ENCODE measurements around the gene TUB. TPM values are rescaled to one million over a fixed set of nuclear protein-coding genes. Genes with fewer than 3 reads are reported as not detected.

The TUB gene
- total and polyA plus RNA-seq, 2 donors from 2014 or later, result 5.9 to 6.8 TPM

GRCh38 chr11:8097062-8097461 is 16.1 kb downstream of the TUB start:
- Histone ChIP-seq H3K27ac (ENCODE audit: low read depth in 2 of 2, low read length in 2 of 2) (no peak overlapping the region), H3K27me3 (ENCODE audit: control insufficient read depth, insufficient read depth, low read length) (no peaks in the 10 kb centered on the region), H3K4me3 (ENCODE audit: low read length in 3 of 3) (no peak overlapping the region), H3K36me3 (ENCODE audit: control insufficient read depth in 2 of 3, insufficient read depth in 3 of 3, low read length in 3 of 3) (peaks cover 4 to 41% (median 29%) of the 10 kb centered on the region in 3 donors), H3K4me1 (ENCODE audit: control insufficient read depth in 2 of 3, insufficient read depth in 2 of 3, low read depth in 1 of 3, low read length in 3 of 3) (peaks cover 0 to 15% (median 12%) of the 10 kb centered on the region in 3 donors), H3K9ac (ENCODE audit: low read length in 3 of 3) (no peak overlapping the region), H3K9me3 (ENCODE audit: control insufficient read depth in 2 of 3, insufficient read depth in 1 of 3, low read length in 3 of 3) (no peaks in the 10 kb centered on the region)
- DNase-seq (peak in 1 of 5 donors; percentile 2), FAIRE-seq (no peak)
- intact Hi-C loops (cut with DNase I), result loop anchor here (10.0 kb wide), 1 partner anchor 62 kb away; no protein-coding TSS in a partner anchor
- TF ChIP-seq CTCF (IDR thresholded peaks at IDR 0.05; ENCODE audit: borderline replicate concordance, extremely low read depth, insufficient read depth), result no peak

GRCh38 chr11:8097468-8097867 is 16.5 kb downstream of the TUB start:
- H3K9me3 ChIP-seq (ENCODE audit: control insufficient read depth in 2 of 3, insufficient read depth in 1 of 3, low read length in 3 of 3), result no peaks in the 10 kb centered on the region
- TF ChIP-seq CTCF (IDR thresholded peaks at IDR 0.05; ENCODE audit: borderline replicate concordance, extremely low read depth, insufficient read depth), result no peak
- FAIRE-seq (no peak), DNase-seq (no peak)
- peaks cover 0 to 15% (median 12%) of the 10 kb centered on the region in 3 donors for H3K4me1 ChIP-seq (ENCODE audit: control insufficient read depth in 2 of 3, insufficient read depth in 2 of 3, low read depth in 1 of 3, low read length in 3 of 3)
- no peaks in the 10 kb centered on the region for H3K27me3 ChIP-seq (ENCODE audit: control insufficient read depth, insufficient read depth, low read length)
- H3K36me3 ChIP-seq (ENCODE audit: control insufficient read depth in 2 of 3, insufficient read depth in 3 of 3, low read length in 3 of 3), result peaks cover 4 to 45% (median 32%) of the 10 kb centered on the region in 3 donors
- no peak overlapping the region for H3K4me3 ChIP-seq (ENCODE audit: low read length in 3 of 3)
- intact Hi-C loops (cut with DNase I), result loop anchor here (10.0 kb wide), 1 partner anchor 63 kb away; no protein-coding TSS in a partner anchor
- no peak overlapping the region for H3K27ac ChIP-seq (ENCODE audit: low read depth in 2 of 2, low read length in 2 of 2)
- H3K9ac ChIP-seq (ENCODE audit: low read length in 3 of 3), result no peak overlapping the region

GRCh38 chr11:8097926-8098325 is 16.9 kb downstream of the TUB start:
- intact Hi-C loops (cut with DNase I), result loop anchor here (10.0 kb wide), 1 partner anchor 63 kb away; no protein-coding TSS in a partner anchor
- Histone ChIP-seq H3K27ac (ENCODE audit: low read depth in 2 of 2, low read length in 2 of 2) (no peak overlapping the region), H3K4me3 (ENCODE audit: low read length in 3 of 3) (no peak overlapping the region), H3K4me1 (ENCODE audit: control insufficient read depth in 2 of 3, insufficient read depth in 2 of 3, low read depth in 1 of 3, low read length in 3 of 3) (peaks cover 0 to 11% (median 10%) of the 10 kb centered on the region in 3 donors), H3K36me3 (ENCODE audit: control insufficient read depth in 2 of 3, insufficient read depth in 3 of 3, low read length in 3 of 3) (peaks cover 4 to 49% (median 33%) of the 10 kb centered on the region in 3 donors), H3K9me3 (ENCODE audit: control insufficient read depth in 2 of 3, insufficient read depth in 1 of 3, low read length in 3 of 3) (no peaks in the 10 kb centered on the region), H3K9ac (ENCODE audit: low read length in 3 of 3) (no peak overlapping the region), H3K27me3 (ENCODE audit: control insufficient read depth, insufficient read depth, low read length) (no peaks in the 10 kb centered on the region)
- no peak for TF ChIP-seq CTCF (IDR thresholded peaks at IDR 0.05; ENCODE audit: borderline replicate concordance, extremely low read depth, insufficient read depth)
- FAIRE-seq (no peak), DNase-seq (peak in 1 of 5 donors; percentile 5)

- no peak for DNase-seq
- Histone ChIP-seq H3K4me3 (ENCODE audit: low read length in 3 of 3) (no peak overlapping the region), H3K36me3 (ENCODE audit: control insufficient read depth in 2 of 3, insufficient read depth in 3 of 3, low read length in 3 of 3) (peaks cover 4 to 50% (median 33%) of the 10 kb centered on the region in 3 donors), H3K9me3 (ENCODE audit: control insufficient read depth in 2 of 3, insufficient read depth in 1 of 3, low read length in 3 of 3) (no peaks in the 10 kb centered on the region), H3K9ac (ENCODE audit: low read length in 3 of 3) (no peak overlapping the region), H3K4me1 (ENCODE audit: control insufficient read depth in 2 of 3, insufficient read depth in 2 of 3, low read depth in 1 of 3, low read length in 3 of 3) (peaks cover 0 to 8% (median 7%) of the 10 kb centered on the region in 3 donors), H3K27me3 (ENCODE audit: control insufficient read depth, insufficient read depth, low read length) (no peaks in the 10 kb centered on the region), H3K27ac (ENCODE audit: low read depth in 2 of 2, low read length in 2 of 2) (no peak overlapping the region)
- no peak for TF ChIP-seq CTCF (IDR thresholded peaks at IDR 0.05; ENCODE audit: borderline replicate concordance, extremely low read depth, insufficient read depth)
- no peak for FAIRE-seq
- intact Hi-C loops (cut with DNase I), result loop anchor here (10.0 kb wide), 1 partner anchor 64 kb away; no protein-coding TSS in a partner anchor
These were observed 17.4 kb downstream of the TUB start for GRCh38 chr11:8098361-8098760.

All from kidney (tissue), 14 donors.